ENCODE results near the gene TRAPPC10. TPM values are rescaled to one million over a fixed set of nuclear protein-coding genes. Genes with fewer than 3 reads are reported as not detected.

TRAPPC10 gene, protein sequence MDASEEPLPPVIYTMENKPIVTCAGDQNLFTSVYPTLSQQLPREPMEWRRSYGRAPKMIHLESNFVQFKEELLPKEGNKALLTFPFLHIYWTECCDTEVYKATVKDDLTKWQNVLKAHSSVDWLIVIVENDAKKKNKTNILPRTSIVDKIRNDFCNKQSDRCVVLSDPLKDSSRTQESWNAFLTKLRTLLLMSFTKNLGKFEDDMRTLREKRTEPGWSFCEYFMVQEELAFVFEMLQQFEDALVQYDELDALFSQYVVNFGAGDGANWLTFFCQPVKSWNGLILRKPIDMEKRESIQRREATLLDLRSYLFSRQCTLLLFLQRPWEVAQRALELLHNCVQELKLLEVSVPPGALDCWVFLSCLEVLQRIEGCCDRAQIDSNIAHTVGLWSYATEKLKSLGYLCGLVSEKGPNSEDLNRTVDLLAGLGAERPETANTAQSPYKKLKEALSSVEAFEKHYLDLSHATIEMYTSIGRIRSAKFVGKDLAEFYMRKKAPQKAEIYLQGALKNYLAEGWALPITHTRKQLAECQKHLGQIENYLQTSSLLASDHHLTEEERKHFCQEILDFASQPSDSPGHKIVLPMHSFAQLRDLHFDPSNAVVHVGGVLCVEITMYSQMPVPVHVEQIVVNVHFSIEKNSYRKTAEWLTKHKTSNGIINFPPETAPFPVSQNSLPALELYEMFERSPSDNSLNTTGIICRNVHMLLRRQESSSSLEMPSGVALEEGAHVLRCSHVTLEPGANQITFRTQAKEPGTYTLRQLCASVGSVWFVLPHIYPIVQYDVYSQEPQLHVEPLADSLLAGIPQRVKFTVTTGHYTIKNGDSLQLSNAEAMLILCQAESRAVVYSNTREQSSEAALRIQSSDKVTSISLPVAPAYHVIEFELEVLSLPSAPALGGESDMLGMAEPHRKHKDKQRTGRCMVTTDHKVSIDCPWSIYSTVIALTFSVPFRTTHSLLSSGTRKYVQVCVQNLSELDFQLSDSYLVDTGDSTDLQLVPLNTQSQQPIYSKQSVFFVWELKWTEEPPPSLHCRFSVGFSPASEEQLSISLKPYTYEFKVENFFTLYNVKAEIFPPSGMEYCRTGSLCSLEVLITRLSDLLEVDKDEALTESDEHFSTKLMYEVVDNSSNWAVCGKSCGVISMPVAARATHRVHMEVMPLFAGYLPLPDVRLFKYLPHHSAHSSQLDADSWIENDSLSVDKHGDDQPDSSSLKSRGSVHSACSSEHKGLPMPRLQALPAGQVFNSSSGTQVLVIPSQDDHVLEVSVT
- polyA plus RNA-seq (ENCODE audit: insufficient read length in 3 of 3) = 10 to 100 TPM; 32.5 to 39.4 (median 39.1) TPM

- DNase-seq (ENCODE audit: low read depth in 3 of 3, low spot score in 2 of 3) = peak; percentile 58 to 78 (median 75)
These were observed at the start of gene TRAPPC10 for GRCh38 chr21:44011579-44012473. Gene TRAPPC10 (plus strand): TSS chr21:44012309. CDS start chr21:44012494, 185 bp downstream.

GRCh38 chr21:43965911-43966585 lies 46.1 kb upstream of the TRAPPC10 start:
- DNase-seq (ENCODE audit: low read depth in 3 of 3, low spot score in 2 of 3) = no peak

GRCh38 chr21:43966946-43967512 lies 45.1 kb upstream of the TRAPPC10 start:
- DNase-seq (ENCODE audit: low read depth in 3 of 3, low spot score in 2 of 3) = no peak

- no peak for DNase-seq (ENCODE audit: low read depth in 3 of 3, low spot score in 2 of 3)
These were observed 44.1 kb upstream of the TRAPPC10 start for GRCh38 chr21:43967981-43968380.

- DNase-seq (ENCODE audit: low read depth in 3 of 3, low spot score in 2 of 3) = no peak
These were observed 43.5 kb upstream of the TRAPPC10 start for GRCh38 chr21:43968410-43969114.

- DNase-seq (ENCODE audit: low read depth in 3 of 3, low spot score in 2 of 3) = no peak
These were observed 43.0 kb upstream of the TRAPPC10 start for GRCh38 chr21:43969115-43969444.

DNA sequence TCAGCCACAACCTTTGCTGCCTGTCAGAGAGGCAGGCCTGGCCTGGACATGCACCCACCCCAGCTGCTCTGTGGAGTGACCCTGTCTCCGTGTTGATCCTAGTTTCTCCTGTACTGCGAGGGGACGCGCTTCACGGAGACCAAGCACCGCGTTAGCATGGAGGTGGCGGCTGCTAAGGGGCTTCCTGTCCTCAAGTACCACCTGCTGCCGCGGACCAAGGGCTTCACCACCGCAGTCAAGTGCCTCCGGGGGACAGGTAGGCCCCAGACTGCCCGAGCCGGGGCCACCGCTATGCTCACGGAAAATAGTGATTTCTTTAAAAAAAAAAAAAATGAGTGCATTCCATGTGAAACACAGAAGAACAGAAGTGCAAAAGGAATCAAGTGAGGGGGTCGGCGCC lies 41.6 kb upstream of the TRAPPC10 start:
- no peak for DNase-seq (ENCODE audit: low read depth in 3 of 3, low spot score in 2 of 3)

- DNase-seq (ENCODE audit: low read depth in 3 of 3, low spot score in 2 of 3) = no peak
These were observed 40.7 kb upstream of the TRAPPC10 start for GRCh38 chr21:43971201-43971991.

- no peak for DNase-seq (ENCODE audit: low read depth in 3 of 3, low spot score in 2 of 3)
These were observed 40.2 kb upstream of the TRAPPC10 start for GRCh38 chr21:43971992-43972255.

- no peak for DNase-seq (ENCODE audit: low read depth in 3 of 3, low spot score in 2 of 3)
These were observed 39.1 kb upstream of the TRAPPC10 start for GRCh38 chr21:43972850-43973633.

DNA sequence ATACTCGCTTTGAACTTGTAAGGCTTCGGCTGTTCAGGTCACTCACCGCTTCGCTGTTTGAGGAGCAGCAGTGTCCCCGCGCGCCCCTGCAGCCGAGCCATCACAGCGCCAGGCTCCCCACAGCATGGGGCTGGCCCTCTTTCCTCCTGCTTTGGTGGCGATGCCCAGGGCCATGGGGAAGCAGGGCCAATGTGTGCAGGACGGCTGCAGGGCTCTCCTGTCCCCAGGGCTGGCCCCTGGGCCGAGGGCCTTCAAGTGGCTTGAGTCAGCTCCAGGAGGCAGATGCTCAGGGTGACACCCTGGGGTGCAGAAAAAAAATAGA lies 38.5 kb upstream of the TRAPPC10 start:
- no peak for DNase-seq (ENCODE audit: low read depth in 3 of 3, low spot score in 2 of 3)

GRCh38 chr21:43974791-43975468 lies 37.2 kb upstream of the TRAPPC10 start:
- DNase-seq (ENCODE audit: low read depth in 3 of 3, low spot score in 2 of 3) = no peak

DNA sequence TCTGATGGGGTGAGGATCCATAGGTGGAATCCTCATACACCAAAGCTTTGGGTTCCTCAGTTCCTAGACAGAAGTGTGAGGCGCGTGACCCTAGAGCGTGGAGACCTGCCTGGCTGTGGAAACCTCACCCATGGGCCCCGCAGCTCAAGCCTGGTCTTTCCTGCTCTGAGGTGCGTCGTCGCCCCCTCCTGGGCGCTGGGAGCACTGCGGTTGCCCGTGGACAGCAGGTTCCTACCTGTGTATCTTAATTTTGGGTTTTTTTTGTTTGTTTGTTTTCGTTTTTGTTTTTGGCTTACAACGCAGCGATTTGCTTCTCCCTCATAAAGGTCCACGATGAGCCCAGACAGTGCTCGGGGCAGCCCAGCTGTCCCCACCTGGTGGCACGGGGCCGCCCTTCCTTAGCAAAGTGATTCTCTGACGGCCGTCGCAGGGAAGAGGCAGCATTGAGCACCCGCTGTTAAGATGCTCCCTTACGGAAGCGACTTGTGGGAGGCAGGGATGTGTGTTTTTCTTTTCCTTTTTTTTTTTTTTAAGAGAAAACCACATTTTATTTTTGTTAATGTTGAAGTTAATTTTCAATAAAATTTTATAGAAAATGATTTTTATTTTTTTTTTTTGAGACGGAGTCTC lies 36.5 kb upstream of the TRAPPC10 start:
- DNase-seq (ENCODE audit: low read depth in 3 of 3, low spot score in 2 of 3) = no peak

- DNase-seq (ENCODE audit: low read depth in 3 of 3, low spot score in 2 of 3) = no peak
These were observed 35.4 kb upstream of the TRAPPC10 start for GRCh38 chr21:43976661-43977060.

GRCh38 chr21:43978060-43978459 lies 34.0 kb upstream of the TRAPPC10 start:
- DNase-seq (ENCODE audit: low read depth in 3 of 3, low spot score in 2 of 3) = no peak

- no peak for DNase-seq (ENCODE audit: low read depth in 3 of 3, low spot score in 2 of 3)
These were observed 32.5 kb upstream of the TRAPPC10 start for GRCh38 chr21:43979654-43980053.

All from right renal cortex interstitium (tissue), 3 donors.